ENCODE data around the gene EML6.

DNA sequence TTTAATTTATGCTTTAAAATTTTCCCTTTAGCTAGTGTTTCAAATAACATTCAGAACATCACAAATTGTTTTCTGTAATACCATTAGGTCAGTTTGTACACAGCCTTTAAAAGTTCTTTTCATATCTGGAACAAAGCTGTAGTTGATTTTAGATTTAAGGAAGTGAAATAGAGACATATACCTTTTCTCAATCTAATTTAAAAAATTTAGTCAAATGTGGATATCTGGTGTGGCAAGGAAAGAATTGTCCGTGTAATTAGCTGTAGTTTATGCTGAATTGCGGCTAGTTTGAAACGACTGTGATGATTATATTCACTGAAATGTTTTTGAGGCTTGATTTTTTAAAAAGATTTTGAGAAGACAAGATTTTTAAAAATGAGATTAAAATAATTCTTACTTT lies 59.9 kb downstream of the EML6 start:
- TF ChIP-seq EP300 (IDR thresholded peaks at IDR 0.05) (no peak), CTCF (IDR thresholded peaks at IDR 0.05) (no peak), POLR2A (IDR thresholded peaks at IDR 0.05) (no peak), POLR2AphosphoS5 (IDR thresholded peaks at IDR 0.05) (no peak)
